Measurements from ENCODE around the gene TSPAN13. TPM values are rescaled to one million over a fixed set of nuclear protein-coding genes. Genes with fewer than 3 reads are reported as not detected.

The TSPAN13 gene
- total RNA-seq, 2 donors from 2014 or later: 5.1 to 9.7 TPM

- Histone ChIP-seq H3K9me3 (no peaks in the 10 kb centered on the region), H3K4me3 (no peak overlapping the region), H3K27ac (no peak overlapping the region), H3K36me3 (no peaks in the 10 kb centered on the region), H3K4me1 (no peaks in the 10 kb centered on the region), H3K27me3 (no peaks in the 10 kb centered on the region)
- TF ChIP-seq CTCF (IDR thresholded peaks at IDR 0.05): no peak
- DNase-seq (ENCODE audit: low spot score): no peak
These were observed 50.5 kb downstream of the TSPAN13 start for GRCh38 chr7:16803881-16804673.

- no peaks in the 10 kb centered on the region for H3K4me1 ChIP-seq
- no peak within 1 kb of the TSS for H3K4me3 ChIP-seq
- H3K9me3 ChIP-seq: no peaks in the 10 kb centered on the region
- no peak for DNase-seq (ENCODE audit: low spot score)
- no peaks in the 10 kb centered on the region for H3K27me3 ChIP-seq
- no peak within 1 kb of the TSS for H3K27ac ChIP-seq
- TF ChIP-seq CTCF (IDR thresholded peaks at IDR 0.05): no peak
- no peaks in the 10 kb centered on the region for H3K36me3 ChIP-seq
These were observed 51.3 kb downstream of the TSPAN13 start, which contains the start of gene AGR2 for GRCh38 chr7:16804674-16805439. Gene AGR2, minus strand, starts transcription at chr7:16804999. Its CDS starts 3,203 bp downstream, at chr7:16801796.

- Histone ChIP-seq H3K27me3 (no peaks in the 10 kb centered on the region), H3K27ac (no peak overlapping the region), H3K4me1 (no peaks in the 10 kb centered on the region), H3K36me3 (no peaks in the 10 kb centered on the region), H3K4me3 (no peak overlapping the region), H3K9me3 (no peaks in the 10 kb centered on the region)
- no peak for DNase-seq (ENCODE audit: low spot score)
- TF ChIP-seq CTCF (IDR thresholded peaks at IDR 0.05): no peak
These were observed 51.9 kb downstream of the TSPAN13 start for GRCh38 chr7:16805441-16805840.

- H3K27me3 ChIP-seq: no peaks in the 10 kb centered on the region
- no peaks in the 10 kb centered on the region for H3K9me3 ChIP-seq
- H3K4me3 ChIP-seq: no peak overlapping the region
- H3K4me1 ChIP-seq: no peaks in the 10 kb centered on the region
- no peak overlapping the region for H3K27ac ChIP-seq
- no peak for DNase-seq (ENCODE audit: low spot score)
- no peaks in the 10 kb centered on the region for H3K36me3 ChIP-seq
- no peak for TF ChIP-seq CTCF (IDR thresholded peaks at IDR 0.05)
These were observed 56.6 kb downstream of the TSPAN13 start for GRCh38 chr7:16810112-16810511.

GRCh38 chr7:16810573-16810972, 57.0 kb downstream of the TSPAN13 start:
- Histone ChIP-seq H3K9me3 (no peaks in the 10 kb centered on the region), H3K27me3 (no peaks in the 10 kb centered on the region), H3K4me3 (no peak overlapping the region), H3K27ac (no peak overlapping the region), H3K36me3 (no peaks in the 10 kb centered on the region), H3K4me1 (no peaks in the 10 kb centered on the region)
- DNase-seq (ENCODE audit: low spot score): no peak
- TF ChIP-seq CTCF (IDR thresholded peaks at IDR 0.05): no peak
